ENCODE results near the gene APOF. TPM values are rescaled to one million over a fixed set of nuclear protein-coding genes. Genes with fewer than 3 reads are reported as not detected.

Gene APOF
- total RNA-seq (not detected), polyA plus RNA-seq (ENCODE audit: insufficient read depth, low read depth, low replicate concordance) (not detected)
- long read RNA-seq, donor 1 = 0 reads
- long read RNA-seq, donor 2 = 0 reads
- long read RNA-seq, donor 3 = 0 reads
- long read RNA-seq, donor 4 = 0 reads
- long read RNA-seq, donor 5 = 0 reads
- long read RNA-seq, donor 6 = 0 reads
- long read RNA-seq, donor 7 = 0 reads
- long read RNA-seq, donor 8 = 0 reads
- long read RNA-seq, donor 9 = 0 reads
- long read RNA-seq, donor 10 = 0 reads

- H3K27ac ChIP-seq (ENCODE audit: low read depth in 2 of 2, low read length in 2 of 2) = no peak within 1 kb of the TSS
- FAIRE-seq (no peak), DNase-seq (no peak)
- no peaks in the 10 kb centered on the region for H3K9me3 ChIP-seq (ENCODE audit: control insufficient read depth in 2 of 3, insufficient read depth in 1 of 3, low read length in 3 of 3)
- TF ChIP-seq CTCF (IDR thresholded peaks at IDR 0.05; ENCODE audit: borderline replicate concordance, extremely low read depth, insufficient read depth) = no peak
- H3K27me3 ChIP-seq (ENCODE audit: control insufficient read depth, insufficient read depth, low read length) = no peaks in the 10 kb centered on the region
- H3K9ac ChIP-seq (ENCODE audit: low read length in 3 of 3) = no peak within 1 kb of the TSS
- intact Hi-C loops (cut with DNase I) = no loop called here
- H3K4me3 ChIP-seq (ENCODE audit: low read length in 3 of 3) = no peak within 1 kb of the TSS
- peaks cover 0 to 4% (median 3%) of the 10 kb centered on the region in 3 donors for H3K4me1 ChIP-seq (ENCODE audit: control insufficient read depth in 2 of 3, insufficient read depth in 2 of 3, low read depth in 1 of 3, low read length in 3 of 3)
- H3K36me3 ChIP-seq (ENCODE audit: control insufficient read depth in 2 of 3, insufficient read depth in 3 of 3, low read length in 3 of 3) = no peaks in the 10 kb centered on the region
These were observed at the start of gene APOF for GRCh38 chr12:56362130-56363059. Gene APOF, minus strand, starts transcription at chr12:56362857. Its CDS starts 112 bp downstream, at chr12:56362745.

- no peak overlapping the region for H3K9ac ChIP-seq (ENCODE audit: low read length in 3 of 3)
- no peaks in the 10 kb centered on the region for H3K36me3 ChIP-seq (ENCODE audit: control insufficient read depth in 2 of 3, insufficient read depth in 3 of 3, low read length in 3 of 3)
- intact Hi-C loops (cut with DNase I) = no loop called here
- H3K4me3 ChIP-seq (ENCODE audit: low read length in 3 of 3) = no peak overlapping the region
- no peak overlapping the region for H3K27ac ChIP-seq (ENCODE audit: low read depth in 2 of 2, low read length in 2 of 2)
- H3K4me1 ChIP-seq (ENCODE audit: control insufficient read depth in 2 of 3, insufficient read depth in 2 of 3, low read depth in 1 of 3, low read length in 3 of 3) = no peaks in the 10 kb centered on the region
- no peak for TF ChIP-seq CTCF (IDR thresholded peaks at IDR 0.05; ENCODE audit: borderline replicate concordance, extremely low read depth, insufficient read depth)
- H3K27me3 ChIP-seq (ENCODE audit: control insufficient read depth, insufficient read depth, low read length) = no peaks in the 10 kb centered on the region
- FAIRE-seq = no peak
- H3K9me3 ChIP-seq (ENCODE audit: control insufficient read depth in 2 of 3, insufficient read depth in 1 of 3, low read length in 3 of 3) = no peaks in the 10 kb centered on the region
- DNase-seq = no peak
These were observed 49.4 kb upstream of the APOF start for GRCh38 chr12:56411781-56412639.

DNA sequence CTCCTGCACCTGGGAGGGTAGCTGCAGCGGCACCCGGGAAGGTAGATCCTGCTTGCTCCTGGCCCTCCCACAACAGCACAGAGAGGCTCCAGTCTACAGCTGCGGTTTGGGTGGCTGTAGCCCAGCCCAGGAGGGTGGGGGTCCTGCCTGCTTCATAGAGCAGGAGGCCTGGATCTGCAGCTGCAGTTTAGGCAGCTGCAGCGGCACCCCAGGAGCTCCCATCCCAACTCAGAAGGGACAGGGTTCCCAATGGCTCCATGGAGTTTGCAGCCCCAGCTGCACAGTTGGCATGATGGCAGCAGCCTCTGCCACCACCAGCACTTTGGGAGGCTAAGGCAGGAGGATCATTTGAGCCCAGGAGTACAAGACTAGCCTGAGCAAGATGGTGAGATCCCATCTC is 48.1 kb upstream of the APOF start:
- no peaks in the 10 kb centered on the region for H3K27me3 ChIP-seq (ENCODE audit: control insufficient read depth, insufficient read depth, low read length)
- H3K9me3 ChIP-seq (ENCODE audit: control insufficient read depth in 2 of 3, insufficient read depth in 1 of 3, low read length in 3 of 3) = no peaks in the 10 kb centered on the region
- no peak overlapping the region for H3K9ac ChIP-seq (ENCODE audit: low read length in 3 of 3)
- DNase-seq = no peak
- no peak for FAIRE-seq
- no peak overlapping the region for H3K27ac ChIP-seq (ENCODE audit: low read depth in 2 of 2, low read length in 2 of 2)
- no peak for TF ChIP-seq CTCF (IDR thresholded peaks at IDR 0.05; ENCODE audit: borderline replicate concordance, extremely low read depth, insufficient read depth)
- H3K4me1 ChIP-seq (ENCODE audit: control insufficient read depth in 2 of 3, insufficient read depth in 2 of 3, low read depth in 1 of 3, low read length in 3 of 3) = no peaks in the 10 kb centered on the region
- H3K4me3 ChIP-seq (ENCODE audit: low read length in 3 of 3) = no peak overlapping the region
- intact Hi-C loops (cut with DNase I) = no loop called here
- no peaks in the 10 kb centered on the region for H3K36me3 ChIP-seq (ENCODE audit: control insufficient read depth in 2 of 3, insufficient read depth in 3 of 3, low read length in 3 of 3)

All from kidney (tissue), 22 donors.